Measurements from ENCODE around the gene DFFB.

The DFFB gene

GRCh38 chr1:3925256-3925655, 68.0 kb downstream of the DFFB start:
- DNase-seq (ENCODE audit: low read depth in 2 of 2) = no peak

- DNase-seq (ENCODE audit: low read depth in 2 of 2) = no peak
Observed at GRCh38 chr1:3925762-3926161, 68.5 kb downstream of the DFFB start.

GRCh38 chr1:3926956-3927355, 69.7 kb downstream of the DFFB start:
- DNase-seq (ENCODE audit: low read depth in 2 of 2) = no peak

- no peak for DNase-seq (ENCODE audit: low read depth in 2 of 2)
Observed at GRCh38 chr1:3928586-3928985, 71.3 kb downstream of the DFFB start.

GRCh38 chr1:3929126-3929525, 71.8 kb downstream of the DFFB start:
- DNase-seq (ENCODE audit: low read depth in 2 of 2) = no peak

GRCh38 chr1:3930301-3931006, 73.2 kb downstream of the DFFB start:
- DNase-seq (ENCODE audit: low read depth in 2 of 2) = no peak

GRCh38 chr1:3931007-3931912, 74.0 kb downstream of the DFFB start:
- DNase-seq (ENCODE audit: low read depth in 2 of 2) = no peak

GRCh38 chr1:3932156-3932919, 75.1 kb downstream of the DFFB start:
- no peak for DNase-seq (ENCODE audit: low read depth in 2 of 2)
